Measurements from ENCODE around the gene NTN4.
"Not testable (repeated sequence)": the region's sequence is repeated elsewhere in the genome, so short reads cannot be mapped to it uniquely, and the experiment has no call there.

Gene NTN4

DNA sequence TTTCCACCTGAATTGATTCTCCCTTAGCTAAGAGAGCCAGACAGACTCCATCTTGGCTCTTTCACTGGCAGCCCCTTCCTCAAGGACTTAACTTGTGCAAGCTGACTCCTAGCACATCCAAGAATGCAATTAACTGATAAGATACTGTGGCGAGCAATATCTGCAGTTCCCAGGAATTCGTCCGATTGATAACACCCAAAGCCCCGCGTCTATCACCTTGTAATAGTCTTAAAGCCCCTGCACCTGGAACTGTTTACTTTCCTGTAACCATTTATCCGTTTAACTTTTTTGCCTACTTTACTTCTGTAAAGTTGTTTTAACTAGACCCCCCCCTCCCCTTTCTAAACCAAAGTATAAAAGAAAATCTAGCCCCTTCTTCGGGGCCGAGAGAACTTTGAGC is 44.5 kb downstream of the NTN4 start:
- not testable (repeated sequence) for DNase-seq

DNA sequence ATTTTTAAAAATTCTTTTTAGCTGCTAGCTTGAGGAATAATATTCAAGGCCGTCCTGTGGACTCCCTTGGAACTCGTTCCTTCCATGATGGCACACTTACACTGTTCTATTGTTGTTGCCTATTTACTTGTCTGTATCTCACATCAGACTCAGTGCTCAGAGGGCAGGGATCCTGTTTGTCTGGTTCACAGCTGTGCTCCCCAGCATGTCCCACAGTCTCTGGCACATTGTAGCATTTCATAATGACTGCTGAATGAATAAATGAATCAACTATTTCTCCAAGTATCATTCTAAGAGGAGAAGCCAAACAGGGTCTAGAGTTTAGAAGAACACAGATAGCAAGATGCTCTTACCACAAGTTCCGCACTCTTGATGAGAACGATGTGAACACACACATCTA is 48.0 kb downstream of the NTN4 start:
- DNase-seq: no peak

DNA sequence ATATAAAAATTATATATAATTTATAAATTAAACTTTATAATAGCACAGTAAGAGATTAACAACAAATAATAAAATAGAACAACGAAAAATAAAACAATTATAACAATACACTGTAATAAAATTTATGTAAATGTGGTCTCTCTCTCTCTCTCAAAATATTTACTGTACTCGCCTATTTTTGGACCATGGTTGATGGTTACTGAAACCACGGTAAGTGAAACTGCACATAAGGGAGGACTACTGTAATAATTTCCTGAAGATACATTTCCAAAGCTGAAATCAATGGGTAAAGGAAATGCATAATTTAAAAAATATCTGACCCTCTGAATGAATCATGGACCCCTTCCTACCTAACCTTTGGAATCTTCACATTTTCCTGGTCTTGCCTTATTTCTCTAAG is 48.9 kb downstream of the NTN4 start:
- DNase-seq: no peak

DNA sequence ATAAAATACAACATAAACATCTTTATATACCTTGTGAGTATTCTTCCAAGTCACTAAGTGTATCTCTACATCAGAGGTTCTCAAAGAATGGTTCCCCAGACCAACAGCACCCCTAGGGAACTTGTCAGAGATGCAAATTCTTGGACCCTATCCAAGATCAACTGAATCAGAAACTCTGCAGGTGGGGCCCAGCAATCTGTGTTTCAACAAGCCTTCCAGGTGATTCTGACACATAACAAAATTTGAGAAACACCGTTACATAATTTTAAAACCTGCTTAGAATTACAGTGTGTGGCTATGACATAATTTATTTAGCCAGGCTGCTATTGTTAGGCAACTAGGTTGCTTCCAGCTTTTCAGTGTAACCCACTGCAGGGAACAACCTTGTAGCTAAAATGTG is 49.8 kb downstream of the NTN4 start:
- DNase-seq: no peak

DNA sequence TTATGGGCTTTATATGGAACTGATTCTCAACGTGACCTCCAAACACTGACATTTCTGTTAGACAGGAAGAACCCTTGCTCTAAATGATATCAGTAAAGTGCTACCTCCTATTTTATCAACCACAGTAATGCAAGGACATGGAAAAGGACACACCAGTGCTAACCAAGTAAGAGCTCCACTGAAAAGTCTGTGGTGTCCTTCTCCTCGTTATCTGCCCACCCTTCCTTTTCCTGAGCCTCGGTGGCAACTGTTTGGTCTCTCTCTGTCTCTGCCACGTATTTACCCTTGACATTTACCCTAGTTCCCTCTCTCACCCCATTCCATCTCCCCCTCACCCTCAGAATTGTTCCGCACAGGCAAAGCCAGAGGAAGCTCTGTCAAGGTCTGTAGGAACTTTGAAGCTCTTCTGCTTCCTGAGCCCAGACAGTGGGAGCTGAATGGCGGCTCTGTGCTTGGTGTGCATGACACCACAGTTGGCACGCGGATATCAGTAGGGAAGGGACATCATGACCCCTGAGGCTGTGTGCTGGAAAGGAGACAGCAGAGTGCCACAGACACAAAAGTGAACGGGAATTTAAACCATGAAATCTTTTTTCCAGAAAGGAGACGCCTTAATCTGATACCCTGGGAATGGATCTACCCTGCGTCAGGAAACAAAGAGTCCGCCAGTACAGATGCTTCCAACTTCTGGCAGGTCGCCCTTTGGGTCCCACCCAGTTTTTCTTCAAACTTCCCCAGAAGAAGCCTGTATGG is 50.8 kb downstream of the NTN4 start:
- no peak for DNase-seq

DNA sequence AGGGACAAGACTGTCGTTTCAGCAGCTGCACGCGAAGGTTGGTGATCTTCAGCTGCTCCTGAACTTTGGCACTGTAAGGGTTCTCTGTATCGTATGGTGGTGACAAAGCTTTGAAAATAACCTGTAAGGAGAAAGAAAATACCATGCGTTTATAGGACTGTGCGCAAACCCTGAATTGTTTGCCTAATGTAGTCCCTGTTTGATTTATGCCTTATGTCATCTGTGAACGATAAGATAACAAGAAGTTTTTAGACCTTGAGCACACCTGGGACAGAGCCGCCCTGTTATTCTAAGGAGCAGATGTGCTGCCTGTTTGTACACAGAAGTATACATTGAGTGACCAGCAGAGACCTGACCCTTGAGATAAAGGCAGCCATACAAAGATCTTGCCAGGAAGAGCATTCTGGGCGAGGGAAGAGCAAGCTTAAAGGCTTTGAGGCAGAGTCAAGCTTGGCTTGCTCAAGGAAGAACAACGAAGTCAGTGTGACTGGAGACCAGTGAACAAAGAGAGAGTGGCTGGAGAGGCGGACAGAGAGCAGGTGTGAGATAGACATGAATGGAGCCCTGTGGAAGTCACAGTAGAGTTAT is 52.4 kb downstream of the NTN4 start:
- no peak for DNase-seq

DNA sequence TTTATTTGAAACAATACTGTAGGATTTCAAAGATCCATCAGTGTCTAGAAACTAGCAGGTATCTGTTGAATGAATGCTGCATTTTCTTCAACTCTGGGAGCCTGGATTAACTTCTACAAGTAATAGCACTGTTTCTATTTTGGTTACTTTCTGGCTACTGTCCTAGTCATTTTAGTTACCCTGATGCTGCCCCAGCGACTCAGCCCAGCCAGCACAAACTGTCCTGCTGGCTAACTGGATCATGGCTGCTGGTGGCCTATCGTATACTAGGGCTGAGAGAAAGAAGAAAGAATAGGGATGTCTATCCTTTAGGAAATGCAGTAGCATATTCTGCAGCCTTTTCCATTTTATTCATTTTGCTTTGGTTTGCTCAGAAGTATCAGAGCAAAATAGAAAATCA is 53.9 kb downstream of the NTN4 start:
- DNase-seq: no peak

DNA sequence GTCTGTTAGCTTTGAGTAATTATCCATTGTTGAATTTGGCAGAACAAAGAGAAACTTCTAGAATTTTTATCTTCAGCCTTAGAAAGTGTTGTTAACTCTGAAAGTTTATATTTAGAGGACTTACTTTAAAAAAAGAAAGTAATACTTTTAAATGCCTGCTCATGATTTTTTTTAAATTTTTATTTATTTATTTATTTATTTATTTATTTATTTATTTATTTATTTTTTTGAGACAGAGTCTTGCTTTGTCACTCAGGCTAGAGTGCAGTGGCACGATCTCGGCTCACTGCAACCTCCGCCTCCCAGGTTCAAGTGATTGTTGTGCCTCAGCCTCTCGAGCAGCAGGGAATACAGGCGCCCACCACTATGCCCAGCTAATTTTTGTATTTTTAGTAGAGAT is 54.8 kb downstream of the NTN4 start:
- DNase-seq: not testable (repeated sequence)

DNA sequence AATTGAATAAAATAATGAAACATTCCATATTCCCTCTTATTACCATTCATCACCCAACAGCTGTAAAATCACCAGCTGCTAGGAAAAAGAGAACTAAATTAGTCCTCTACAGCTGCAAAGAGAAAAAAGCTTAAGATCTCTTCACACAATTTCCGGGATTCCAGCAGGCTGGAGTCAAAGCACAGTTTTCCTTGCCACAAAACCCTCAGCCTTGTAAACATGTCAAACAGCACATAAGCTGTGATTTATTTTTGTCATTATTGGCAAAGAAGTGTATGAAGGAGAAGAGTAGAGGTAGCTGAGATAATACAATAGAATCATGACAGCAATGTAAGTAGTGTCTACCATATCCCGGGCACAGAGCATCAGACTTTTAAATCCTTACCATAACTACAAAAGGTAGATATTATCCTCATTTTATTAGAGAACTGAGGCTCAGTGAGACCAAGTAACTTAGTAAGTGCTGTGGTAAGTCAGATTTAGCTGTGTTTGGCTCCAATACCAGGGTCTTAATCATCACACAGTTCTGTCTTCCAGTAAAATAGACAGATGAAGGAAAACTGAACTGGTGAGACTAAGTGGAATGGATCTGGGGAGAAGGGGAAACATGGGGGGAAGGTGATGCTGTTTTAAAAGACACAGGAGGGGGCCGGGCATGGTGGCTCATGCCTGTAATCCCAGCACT is 57.3 kb downstream of the NTN4 start:
- no peak for DNase-seq

DNA sequence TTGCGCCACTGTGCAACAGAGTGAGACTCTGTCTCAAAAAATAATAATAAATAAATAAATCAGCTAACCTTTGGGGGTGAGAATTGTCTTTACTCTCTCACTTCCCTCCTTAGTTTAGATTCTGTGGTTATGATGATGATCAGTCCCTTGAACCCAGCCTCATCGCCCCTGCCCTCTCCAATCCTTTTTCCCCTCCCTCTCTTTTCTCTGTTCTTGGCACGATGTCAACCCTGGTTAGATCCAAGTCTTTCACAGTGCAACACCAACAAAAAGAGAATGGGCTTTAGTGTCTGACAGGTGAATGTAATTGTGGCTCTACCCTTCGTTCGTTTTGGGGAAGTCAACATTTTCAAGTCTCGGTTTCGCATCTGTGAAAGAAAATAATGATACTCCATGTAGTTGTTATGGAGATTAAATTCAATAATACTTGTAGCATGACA is 59.0 kb downstream of the NTN4 start:
- DNase-seq: no peak

DNA sequence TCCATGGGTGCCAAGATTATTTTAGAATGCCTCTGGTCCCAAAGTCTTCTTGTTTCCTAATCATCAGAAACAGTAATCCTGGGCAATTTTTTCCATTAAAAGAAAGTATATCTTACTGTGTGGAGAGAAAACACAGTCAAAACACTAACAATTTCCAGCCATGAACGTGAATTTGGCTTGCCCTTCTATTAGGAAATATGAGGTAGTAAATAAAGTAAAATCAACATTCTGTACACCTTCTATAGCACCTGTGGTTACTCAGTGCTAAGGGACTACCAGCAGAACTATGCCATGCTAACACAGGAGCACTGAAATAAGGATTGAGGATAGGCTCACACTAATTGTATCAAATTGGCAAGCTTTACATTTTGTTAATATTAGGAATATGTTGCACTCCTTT is 60.1 kb downstream of the NTN4 start:
- DNase-seq: no peak

DNA sequence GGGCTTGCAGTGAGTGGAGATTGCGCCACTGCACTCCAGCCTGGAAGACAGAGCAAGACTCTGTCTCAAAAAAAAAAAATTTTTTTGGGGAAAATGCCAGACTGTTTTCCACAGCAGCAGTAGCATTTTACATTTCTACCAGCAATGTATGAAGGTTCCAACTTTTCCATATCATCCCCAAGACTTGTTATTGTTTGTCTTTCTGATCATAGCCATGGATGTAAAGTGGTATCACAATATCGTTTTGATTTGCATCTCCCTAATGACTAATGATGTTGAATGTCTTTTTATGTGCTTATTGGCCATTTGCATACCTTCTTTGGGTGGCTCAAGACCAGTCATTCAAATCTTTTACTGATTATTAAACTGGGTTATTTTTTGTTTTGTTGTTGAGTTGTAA is 63.7 kb downstream of the NTN4 start:
- DNase-seq: no peak

DNA sequence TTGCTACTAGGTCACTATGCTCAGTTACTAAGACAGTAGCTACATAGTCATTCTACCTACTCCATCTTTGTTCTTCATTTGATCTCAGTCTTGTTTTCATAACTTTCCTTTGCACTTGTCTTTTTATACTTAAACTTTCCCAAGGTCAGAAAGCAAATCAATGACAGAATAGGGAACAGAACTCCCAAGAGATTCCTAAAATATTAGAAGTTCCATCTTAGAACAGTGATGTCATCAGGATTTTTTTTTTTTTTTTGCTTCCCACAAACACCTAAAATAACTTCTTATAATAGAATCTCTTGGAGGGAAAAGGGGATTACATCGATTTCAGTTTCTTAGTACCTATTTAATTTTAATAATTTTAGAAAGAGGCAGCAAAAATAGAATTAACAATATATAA is 65.8 kb downstream of the NTN4 start:
- DNase-seq: no peak

DNA sequence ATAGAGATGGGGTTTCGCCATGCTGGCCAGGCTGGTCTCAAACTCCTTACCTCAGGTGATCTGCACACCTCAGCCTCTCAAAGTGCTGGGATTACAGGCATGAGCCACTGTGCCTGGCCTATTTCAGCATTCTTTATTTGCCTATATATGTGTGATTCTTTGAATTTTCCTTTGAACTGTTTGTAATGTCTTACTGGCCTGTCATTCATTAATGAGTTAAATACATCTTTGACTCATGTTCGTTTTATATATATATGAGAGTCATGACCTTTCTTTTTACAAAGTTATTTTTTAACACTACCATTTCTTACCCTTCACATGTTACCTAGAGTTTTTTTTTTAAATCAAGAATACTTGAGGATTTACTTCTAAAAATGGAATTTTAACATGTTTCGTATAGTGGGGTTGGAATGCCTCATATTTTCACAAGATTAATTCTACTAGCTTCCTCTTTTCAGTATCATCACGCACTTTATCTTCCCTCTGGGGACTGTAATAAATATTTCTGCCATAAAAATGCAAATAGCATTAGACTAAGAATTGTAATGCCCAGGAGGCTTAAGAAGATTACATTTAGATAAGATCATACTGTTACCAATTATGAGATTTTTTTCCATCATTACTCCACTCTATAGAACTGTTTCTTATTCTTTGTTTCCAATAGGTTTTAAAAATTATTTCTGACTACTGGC is 66.7 kb downstream of the NTN4 start:
- DNase-seq: no peak

DNA sequence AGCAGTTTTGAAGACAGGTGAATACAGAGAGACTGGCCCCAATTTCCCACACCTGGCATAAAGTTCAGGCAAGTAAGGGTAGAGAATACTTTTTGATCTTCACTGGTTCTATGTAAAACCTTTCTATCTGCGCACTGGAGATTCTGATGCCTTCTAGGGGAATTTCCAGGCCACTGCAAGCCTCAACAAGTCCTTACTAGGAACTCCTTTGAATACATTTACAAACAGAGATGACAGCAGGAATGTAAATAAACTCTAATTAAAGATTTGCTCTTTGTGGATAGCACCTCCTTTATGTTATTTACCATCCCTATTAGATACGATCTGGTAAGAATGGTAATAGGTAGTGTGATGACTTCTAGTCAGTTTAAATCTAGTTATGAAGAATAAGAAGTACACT is 69.2 kb downstream of the NTN4 start:
- no peak for DNase-seq

DNA sequence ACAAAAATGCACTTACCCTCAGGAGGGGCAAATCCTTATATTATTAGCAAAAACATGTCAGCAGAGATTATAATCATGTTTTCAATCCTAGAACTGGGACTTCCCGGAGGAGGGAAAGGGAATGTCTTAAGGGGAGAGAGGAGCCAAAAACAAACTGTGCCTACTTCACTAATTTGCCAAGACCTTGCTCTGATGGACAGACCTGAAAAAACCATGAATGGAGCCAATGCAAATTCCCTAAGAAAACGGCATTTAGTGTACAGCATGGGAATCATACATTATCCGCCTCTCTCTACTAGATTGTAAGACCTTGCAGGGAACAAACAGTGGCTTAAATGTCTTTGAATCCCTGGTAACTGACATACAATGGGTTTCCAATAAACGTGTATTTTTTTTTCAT is 70.4 kb downstream of the NTN4 start:
- no peak for DNase-seq

DNA sequence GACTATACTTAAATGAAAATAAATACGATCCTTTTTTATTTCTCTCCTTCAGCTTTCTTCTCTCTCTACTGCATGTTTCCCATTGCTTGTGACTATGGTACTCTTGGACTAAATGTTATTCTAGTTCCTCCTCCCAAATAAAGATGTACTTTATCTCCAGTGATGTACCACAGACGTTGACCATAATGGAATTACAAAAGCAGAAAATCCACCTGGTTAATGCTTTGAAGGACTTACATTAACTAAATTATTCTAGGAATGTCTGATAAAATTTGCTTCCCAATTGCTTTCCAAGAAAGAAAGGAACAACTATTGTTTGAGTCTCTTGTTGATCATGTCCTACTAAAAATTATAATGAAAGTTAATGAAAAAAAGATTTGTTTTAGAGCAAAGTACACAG is 71.8 kb downstream of the NTN4 start:
- DNase-seq: no peak

DNA sequence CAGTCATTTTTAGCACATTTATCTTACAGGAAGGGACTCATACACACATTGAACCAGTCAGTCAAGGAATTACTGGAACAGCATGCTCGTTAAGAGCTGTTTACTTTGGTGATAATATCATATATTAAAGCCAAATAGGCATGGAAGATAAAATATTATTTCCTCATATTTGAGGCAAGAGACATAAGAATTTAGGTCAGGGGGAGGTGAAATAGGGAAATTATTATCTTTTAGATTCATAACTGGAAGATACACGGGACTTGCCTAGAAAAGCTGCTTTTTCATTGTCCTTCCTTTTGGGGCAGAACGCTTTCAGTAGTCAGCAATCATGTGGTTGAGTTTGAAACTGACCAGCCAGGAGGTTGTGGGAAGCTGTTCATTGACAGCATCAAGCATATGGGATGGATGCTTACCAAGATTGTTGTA is 72.5 kb downstream of the NTN4 start:
- no peak for DNase-seq

DNA sequence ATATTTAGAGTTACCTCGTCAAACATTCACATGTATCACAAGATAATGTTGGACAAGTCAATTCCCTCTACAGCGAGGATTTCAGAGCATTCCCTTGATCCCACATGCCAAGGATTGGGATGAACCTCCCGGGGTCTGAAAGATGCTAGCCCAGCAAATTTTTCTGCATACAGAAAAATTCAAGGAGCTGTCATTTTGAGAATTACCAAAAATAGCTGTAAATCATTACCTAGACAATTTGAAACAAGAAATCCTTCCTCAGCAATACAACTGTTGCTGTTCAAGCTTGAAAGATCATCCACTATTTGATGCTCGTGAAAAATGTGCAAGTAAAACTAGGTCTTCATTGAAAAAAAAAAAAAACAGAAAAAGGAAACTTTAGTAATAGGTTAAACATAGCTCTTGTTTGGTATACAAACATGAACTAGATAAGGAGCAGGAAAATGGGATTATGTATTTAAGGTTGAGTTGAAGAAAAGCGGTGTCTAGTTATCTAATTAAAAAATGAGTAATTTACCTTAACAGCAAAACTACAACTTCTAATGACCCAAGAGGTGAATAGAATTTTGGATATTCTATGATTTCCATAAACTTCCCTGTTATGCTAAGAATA is 73.1 kb downstream of the NTN4 start:
- DNase-seq: no peak

DNA sequence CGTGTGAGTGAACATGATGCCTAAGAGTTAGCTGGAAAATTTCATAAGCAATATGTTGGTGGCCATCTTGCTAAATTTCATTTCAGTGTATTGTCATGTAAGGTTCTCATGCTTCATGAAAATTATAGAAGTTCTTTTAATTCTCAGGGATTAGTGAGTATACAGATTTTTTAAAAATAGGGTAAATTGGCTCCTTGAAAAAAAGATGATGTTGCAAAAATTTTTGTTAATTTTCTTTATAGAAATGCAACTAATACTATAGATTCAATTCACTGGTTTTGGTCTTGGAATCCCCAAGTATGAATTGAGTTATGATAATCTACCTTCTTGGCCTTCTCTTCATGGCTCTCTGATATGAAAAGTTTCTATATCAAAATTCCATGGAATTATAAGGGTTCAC is 75.4 kb downstream of the NTN4 start:
- no peak for DNase-seq

DNA sequence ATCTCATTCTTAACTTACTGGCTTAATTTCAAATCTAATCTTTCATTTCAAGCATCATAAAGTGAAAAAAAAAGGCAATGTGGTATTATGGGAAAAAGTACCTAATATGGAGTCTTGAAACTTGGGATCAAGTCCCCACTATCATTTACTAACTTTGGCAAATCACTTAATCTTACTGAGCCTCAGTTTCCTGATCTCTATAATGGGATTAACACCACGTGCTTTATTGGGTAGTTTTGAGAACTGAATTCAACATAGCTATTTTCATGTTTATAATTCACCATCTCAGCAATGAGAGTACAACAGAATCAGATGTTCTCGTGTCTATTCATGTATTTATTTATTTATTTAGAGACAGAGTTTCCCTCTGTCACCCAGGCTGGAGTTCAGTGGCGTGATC is 78.3 kb downstream of the NTN4 start:
- no peak for DNase-seq

DNA sequence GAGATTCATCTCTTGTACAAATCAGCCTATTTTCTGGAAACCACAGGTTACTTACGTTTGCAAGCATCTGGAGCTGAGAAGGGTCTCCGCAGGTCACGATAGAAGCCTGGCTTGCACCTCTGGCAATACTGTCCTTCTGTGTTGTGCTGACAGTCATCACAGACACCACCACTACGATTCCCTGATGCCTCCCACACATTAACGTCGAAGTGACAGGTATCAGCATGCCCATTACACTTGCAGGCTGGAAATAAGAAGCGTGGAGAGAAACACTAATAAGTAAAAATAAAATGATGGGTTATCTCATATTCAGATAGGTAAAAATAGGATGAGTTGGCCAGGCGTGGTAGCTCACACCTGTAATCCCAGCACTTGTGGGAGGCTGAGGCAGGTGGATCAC is 80.2 kb downstream of the NTN4 start:
- no peak for DNase-seq

DNA sequence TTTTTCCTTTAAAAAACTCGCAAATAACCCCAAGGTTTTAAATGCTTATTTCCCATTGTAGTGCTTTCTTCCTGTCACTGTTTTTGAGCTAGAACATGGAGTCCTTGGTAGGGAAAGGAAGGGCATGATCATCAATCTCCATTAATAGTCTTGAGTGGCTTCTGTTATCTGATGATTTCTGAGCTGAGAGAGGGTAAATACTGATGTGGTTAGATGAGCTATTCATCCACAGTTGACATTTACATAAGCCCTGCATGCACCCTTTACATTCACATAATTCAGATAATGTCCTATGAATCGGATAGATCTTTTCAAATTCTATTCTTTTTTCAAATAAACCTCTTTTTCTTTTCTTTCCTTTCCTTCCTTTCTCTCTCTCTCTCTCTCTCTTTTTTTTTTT is 81.4 kb downstream of the NTN4 start:
- DNase-seq: no peak
